IMR-90 (cell line): ENCODE measurements around the gene DGKQ. TPM values are rescaled to one million over a fixed set of nuclear protein-coding genes. Genes with fewer than 3 reads are reported as not detected.

Experiments used
- ATAC-seq: fragments of 200-7000 bp; cut with Tn5 transposase; 2 replicates; pipeline ENCODE4 v1.9.1; 2020; ENCODE audit warnings: low read depth, mild to moderate bottlenecking, moderate library complexity
- BruUV-seq: library from RNA; stranded (reverse); fragments of 400-500 nt; replicated peaks from 2 replicates; lab custom pipeline; 2021; lab: Mats Ljungman, UMichigan
- CTCF ChIA-PET: fragments of 300-600 bp; formaldehyde crosslinking; extraction: SDS; loops from one replicate; lab custom pipeline; 2021; ENCODE audit warnings: antibody characterized with exemption; lab: Yijun Ruan, JAX
- POLR2A ChIA-PET: fragments of 300-600 bp; sonication (Branson Sonifier 250); formaldehyde crosslinking; loops from one replicate; lab custom pipeline; 2022; ENCODE audit warnings: antibody characterized with exemption; ENCODE audit not compliant: unreplicated experiment; lab: Charles Lee
- DNase-seq: peaks from one replicate; pipeline ENCODE4 v3.0.0; 2013
- H2AFZ ChIP-seq: replicated peaks from 2 replicates; pipeline ENCODE3; 2013; ENCODE audit warnings: low read length, mild to moderate bottlenecking; ENCODE audit not compliant: poor library complexity
- H2AK5ac ChIP-seq: 2 replicates; pipeline ENCODE4 v1.6.1; 2013; ENCODE audit warnings: low read depth, low read length, inconsistent platforms
- H2AK9ac ChIP-seq: replicated peaks from 2 replicates; pipeline ENCODE3; 2013; ENCODE audit warnings: mild to moderate bottlenecking, low read depth, low read length, moderate library complexity; ENCODE audit not compliant: poor library complexity
- H2BK120ac ChIP-seq: 2 replicates; pipeline ENCODE4 v1.6.1; 2013; ENCODE audit warnings: low read depth, low read length, inconsistent platforms
- H2BK15ac ChIP-seq: 3 replicates; pipeline ENCODE4 v1.6.1; 2013; ENCODE audit warnings: low read depth, low read length, inconsistent platforms
- H2BK20ac ChIP-seq: 2 replicates; pipeline ENCODE4 v1.6.1; 2013; ENCODE audit warnings: low read depth, mild to moderate bottlenecking, inconsistent platforms, low read length, moderate library complexity
- H2BK5ac ChIP-seq: 2 replicates; pipeline ENCODE4 v1.6.1; 2013; ENCODE audit warnings: mild to moderate bottlenecking, low read depth, low read length, inconsistent platforms; ENCODE audit not compliant: poor library complexity, severe bottlenecking
- H3K14ac ChIP-seq: replicated peaks from 2 replicates; pipeline ENCODE4 v1.6.1; 2013; ENCODE audit warnings: low read depth, low read length, inconsistent platforms
- H3K18ac ChIP-seq: 2 replicates; pipeline ENCODE4 v1.6.1; 2013; ENCODE audit warnings: low read depth, low read length, control low read depth
- H3K23ac ChIP-seq: 2 replicates; pipeline ENCODE4 v1.6.1; 2013; ENCODE audit warnings: low read depth, low read length, inconsistent platforms
- H3K27ac ChIP-seq: 2 replicates; pipeline ENCODE4 v1.5.1; 2013; ENCODE audit warnings: mild to moderate bottlenecking, control low read depth, low read length; ENCODE audit not compliant: insufficient read depth
- H3K27me3 ChIP-seq: 2 replicates; pipeline ENCODE4 v1.6.1; 2013; ENCODE audit warnings: low read length; ENCODE audit not compliant: control insufficient read depth, insufficient read depth
- H3K36me3 ChIP-seq: 2 replicates; pipeline ENCODE4 v1.6.1; 2013; ENCODE audit warnings: low read length, mixed read lengths; ENCODE audit not compliant: control insufficient read depth, insufficient read depth
- H3K4ac ChIP-seq: 2 replicates; pipeline ENCODE4 v1.6.1; 2013; ENCODE audit warnings: low read depth, low read length, inconsistent platforms
- H3K4me1 ChIP-seq: 2 replicates; pipeline ENCODE4 v1.6.1; 2013; ENCODE audit warnings: low read length, mixed read lengths; ENCODE audit not compliant: control insufficient read depth, insufficient read depth
- H3K4me2 ChIP-seq: 2 replicates; pipeline ENCODE4 v1.6.1; 2013; ENCODE audit warnings: low read depth, mild to moderate bottlenecking, control low read depth, low read length, moderate library complexity
- H3K4me3 ChIP-seq: 2 replicates; pipeline ENCODE4 v1.5.1; 2013; ENCODE audit warnings: low read depth, mild to moderate bottlenecking, control low read depth, low read length, moderate library complexity; ENCODE audit not compliant: insufficient read depth
- H3K56ac ChIP-seq: 2 replicates; pipeline ENCODE4 v1.6.1; 2013; ENCODE audit warnings: low read length, inconsistent platforms; ENCODE audit not compliant: insufficient read depth; ENCODE audit errors: extremely low read depth
- H3K79me1 ChIP-seq, 2 experiments: 2 replicates each; pipeline ENCODE4 v1.6.1; 2013; ENCODE audit warnings: low read length in 2 of 2, inconsistent platforms in 1 of 2, low read depth in 1 of 2
- H3K9ac ChIP-seq: 2 replicates; pipeline ENCODE4 v1.6.1; 2013; ENCODE audit warnings: low read depth, low read length, control low read depth
- H3K9me1 ChIP-seq: 2 replicates; pipeline ENCODE4 v1.6.1; 2013; ENCODE audit warnings: low read length, inconsistent platforms; ENCODE audit not compliant: insufficient read depth
- H3K9me3 ChIP-seq: 2 replicates; pipeline ENCODE4 v1.6.1; 2013; ENCODE audit warnings: low read length; ENCODE audit not compliant: control insufficient read depth, insufficient read depth
- H4K20me1 ChIP-seq: 2 replicates; pipeline ENCODE4 v1.6.1; 2013; ENCODE audit warnings: low read length, inconsistent platforms; ENCODE audit not compliant: insufficient read depth
- H4K5ac ChIP-seq: 2 replicates; pipeline ENCODE4 v1.6.1; 2013; ENCODE audit warnings: mild to moderate bottlenecking, low read depth, low read length, control low read depth
- H4K8ac ChIP-seq, 2 experiments: 2 replicates each; pipeline ENCODE4 v1.6.1; 2013; ENCODE audit warnings: low read depth in 2 of 2, low read length in 2 of 2, control low read depth in 1 of 2, inconsistent platforms in 1 of 2
- H4K91ac ChIP-seq: 2 replicates; pipeline ENCODE4 v1.6.1; 2013; ENCODE audit warnings: low read depth, low read length, inconsistent platforms; ENCODE audit not compliant: insufficient read depth
- BHLHE40 ChIP-seq: fragments of 150-350 bp; IDR thresholded peaks from 2 replicates; pipeline ENCODE4 v1.6.1; 2016; ENCODE audit warnings: mild to moderate bottlenecking, low read depth, low read length
- CEBPB ChIP-seq: IDR thresholded peaks from 2 replicates; pipeline ENCODE4 v1.6.1; 2012; ENCODE audit warnings: low read depth, low read length, improper control_type of control experiment
- CHD1 ChIP-seq: IDR thresholded peaks from 2 replicates; pipeline ENCODE4 v1.6.1; 2012; ENCODE audit warnings: low read depth, low read length, improper control_type of control experiment
- FOS ChIP-seq: fragments of 150-350 bp; IDR thresholded peaks from 2 replicates; pipeline ENCODE4 v1.6.1; 2016; ENCODE audit warnings: low read depth, low read length
- MAZ ChIP-seq: IDR thresholded peaks from 2 replicates; pipeline ENCODE4 v1.6.1; 2012; ENCODE audit warnings: low read depth, mild to moderate bottlenecking, low read length, improper control_type of control experiment, moderate library complexity, borderline replicate concordance
- NFE2L2 ChIP-seq: fragments of 150-350 bp; IDR thresholded peaks from 2 replicates; pipeline ENCODE4 v1.6.1; 2016; ENCODE audit warnings: low read depth, mild to moderate bottlenecking, low read length
- POLR2A ChIP-seq: IDR thresholded peaks from 2 replicates; pipeline ENCODE4 v1.6.1; 2012; ENCODE audit warnings: mild to moderate bottlenecking, low read depth, low read length
- RAD21 ChIP-seq: IDR thresholded peaks from 2 replicates; pipeline ENCODE4 v1.6.1; 2012; ENCODE audit warnings: low read length, improper control_type of control experiment
- RCOR1 ChIP-seq: IDR thresholded peaks from 2 replicates; pipeline ENCODE4 v1.6.1; 2012; ENCODE audit warnings: mild to moderate bottlenecking, low read length, improper control_type of control experiment; ENCODE audit not compliant: insufficient replicate concordance
- RFX5 ChIP-seq: IDR thresholded peaks from 2 replicates; pipeline ENCODE4 v1.8.0; 2012; ENCODE audit warnings: low read depth, mild to moderate bottlenecking, low read length, moderate library complexity
- WGBS, 2 experiments: methylation state at CpG; one replicate each; pipeline versions ENCODE4 v1.1.5 to v1.1.7; 2013; ENCODE audit warnings: missing lambda C conversion rate in 2 of 2; ENCODE audit not compliant: insufficient read length in 1 of 2; ENCODE audit errors: extremely low coverage in 2 of 2; 5-methylcytosine and 5-hydroxymethylcytosine counted together
- dilution Hi-C: fragments of 300-500 bp; cut with HindIII; formaldehyde crosslinking; loops from one replicate; pipeline ENCODE4 v1.14.3; 2018; ENCODE audit warnings: low sequenced_read_pairs; ENCODE audit not compliant: unreplicated experiment
- in situ Hi-C: fragments of 300-500 bp; cut with MboI; formaldehyde crosslinking; loops from 3 replicates; pipeline ENCODE4 v1.14.3; 2019; ENCODE audit warnings: low sequenced_read_pairs, inconsistent platforms, mixed read lengths
- intact Hi-C: fragments of 100-400 bp; cut with micrococcal nuclease; formaldehyde crosslinking; loops from 2 replicates; pipeline ENCODE4 v1.10.0; 2022
- polyA plus RNA-seq, 3 experiments: library from polyadenylated mRNA; depleted of rRNA; stranded (reverse); fragments of >200 nt; gene quantifications; 2 replicates each; pipeline ENCODE4 v1.2.3, GENCODE V29; 2012; ENCODE audit warnings: low replicate concordance in 1 of 3
- total RNA-seq: library from RNA; depleted of rRNA; stranded (reverse); fragments of >200 nt; gene quantifications from 2 replicates; pipeline ENCODE4 v1.2.3, GENCODE V29; 2012
- TF ChIP-seq, protein P1 (sequence below): fragments of 150-350 bp; IDR thresholded peaks from 2 replicates; pipeline ENCODE4 v1.6.1; 2016; ENCODE audit warnings: low read depth, mild to moderate bottlenecking, low read length, moderate library complexity, borderline replicate concordance
- TF ChIP-seq, protein P2 (sequence below): fragments of 150-350 bp; IDR thresholded peaks from 2 replicates; pipeline ENCODE4 v1.6.1; 2017; ENCODE audit warnings: mild to moderate bottlenecking, antibody characterized with exemption, low read length, low read depth

DGKQ gene
- total and polyA plus RNA-seq, 2 of the 4 experiments (the other 2 are of a cell fraction) = 4.3 to 15.6 TPM

DNA sequence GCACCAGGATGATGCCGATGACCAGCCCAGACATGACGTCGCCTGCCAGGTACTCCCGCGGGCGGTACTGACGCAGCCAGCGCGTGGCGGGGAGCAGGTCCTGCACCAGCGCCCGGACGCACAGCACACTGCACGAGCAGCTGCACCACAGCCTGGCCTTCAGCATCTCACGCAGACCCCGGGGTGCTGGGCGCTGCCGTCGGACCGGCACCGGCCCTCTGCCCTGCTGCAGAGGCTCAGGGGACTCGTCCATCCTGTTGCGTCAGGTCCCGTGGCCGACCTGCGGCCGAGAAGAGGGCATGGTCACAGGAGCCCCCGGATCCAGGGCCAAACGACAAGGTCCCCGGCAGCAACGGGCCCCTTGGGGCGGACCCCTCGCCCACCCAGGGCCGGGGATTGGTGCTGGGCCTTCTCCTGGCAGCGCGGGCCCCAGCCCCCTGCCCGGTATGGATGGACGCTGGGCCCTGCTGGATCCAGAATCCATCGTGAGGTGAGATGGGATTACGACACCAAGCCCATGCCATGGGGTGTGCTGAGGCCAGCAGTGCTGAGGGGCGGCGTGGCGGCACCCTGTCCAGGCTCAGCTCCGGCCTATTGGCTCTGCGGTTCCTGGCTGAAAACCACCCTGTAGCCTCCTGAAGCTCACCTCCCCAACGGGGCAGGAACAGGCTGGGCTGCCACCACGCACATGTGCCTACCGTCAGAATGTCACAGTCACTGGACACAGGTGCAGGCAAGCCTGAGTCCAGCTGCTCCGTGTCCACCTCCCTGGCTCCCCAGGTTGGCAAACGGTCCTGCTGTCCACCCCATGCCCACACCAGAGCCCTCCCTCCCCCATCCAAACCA is 18.3 kb upstream of the DGKQ start (continued):
- no peak for TF ChIP-seq MAZ

DNA sequence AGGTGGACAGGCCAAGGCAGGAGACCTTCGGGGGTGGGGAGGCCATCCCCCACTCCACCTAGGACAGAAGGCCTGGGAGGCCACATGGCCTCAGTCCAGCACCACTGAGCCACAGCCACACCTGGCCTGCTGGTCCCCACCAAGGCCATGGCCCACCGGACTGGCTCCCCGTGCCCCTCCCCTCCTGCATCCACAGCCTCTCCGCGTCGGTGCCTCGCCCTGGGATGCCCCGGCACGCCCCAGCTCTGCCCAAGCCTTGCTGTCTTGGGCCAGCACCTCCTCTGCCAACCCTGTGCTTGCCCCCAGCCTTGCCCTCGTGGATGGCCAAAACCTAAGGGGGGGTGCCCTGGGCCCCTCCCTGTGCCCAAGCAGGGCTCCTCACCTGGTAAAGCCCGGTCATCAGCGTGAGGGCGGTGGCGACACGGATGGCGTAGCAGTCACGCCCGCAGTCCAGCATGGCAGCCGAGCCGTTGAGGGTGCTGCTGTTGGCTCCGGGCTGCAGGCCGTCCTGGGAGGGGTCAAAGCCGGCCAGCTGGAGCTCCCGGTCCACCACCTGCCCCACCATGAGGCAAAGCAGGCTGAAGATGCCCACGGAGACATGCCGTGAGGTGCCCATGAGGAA is 17.5 kb upstream of the DGKQ start:
- peaks cover 2% of the 10 kb centered on the region for H4K20me1 ChIP-seq
- no peak overlapping the region for H2BK120ac ChIP-seq
- no TSS peak for BruUV-seq
- TF ChIP-seq, protein P1, sequence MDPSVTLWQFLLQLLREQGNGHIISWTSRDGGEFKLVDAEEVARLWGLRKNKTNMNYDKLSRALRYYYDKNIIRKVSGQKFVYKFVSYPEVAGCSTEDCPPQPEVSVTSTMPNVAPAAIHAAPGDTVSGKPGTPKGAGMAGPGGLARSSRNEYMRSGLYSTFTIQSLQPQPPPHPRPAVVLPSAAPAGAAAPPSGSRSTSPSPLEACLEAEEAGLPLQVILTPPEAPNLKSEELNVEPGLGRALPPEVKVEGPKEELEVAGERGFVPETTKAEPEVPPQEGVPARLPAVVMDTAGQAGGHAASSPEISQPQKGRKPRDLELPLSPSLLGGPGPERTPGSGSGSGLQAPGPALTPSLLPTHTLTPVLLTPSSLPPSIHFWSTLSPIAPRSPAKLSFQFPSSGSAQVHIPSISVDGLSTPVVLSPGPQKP = no peak
- TF ChIP-seq MAZ (no peak), CHD1 (no peak), BHLHE40 (no peak), POLR2A (no peak), FOS (no peak), RCOR1 (no peak), CEBPB (no peak), RAD21 (no peak), NFE2L2 (no peak), RFX5 (no peak)
- TF ChIP-seq, protein P2, sequence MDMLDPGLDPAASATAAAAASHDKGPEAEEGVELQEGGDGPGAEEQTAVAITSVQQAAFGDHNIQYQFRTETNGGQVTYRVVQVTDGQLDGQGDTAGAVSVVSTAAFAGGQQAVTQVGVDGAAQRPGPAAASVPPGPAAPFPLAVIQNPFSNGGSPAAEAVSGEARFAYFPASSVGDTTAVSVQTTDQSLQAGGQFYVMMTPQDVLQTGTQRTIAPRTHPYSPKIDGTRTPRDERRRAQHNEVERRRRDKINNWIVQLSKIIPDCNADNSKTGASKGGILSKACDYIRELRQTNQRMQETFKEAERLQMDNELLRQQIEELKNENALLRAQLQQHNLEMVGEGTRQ = no peak
- intact Hi-C loops (no loop called here), dilution Hi-C loops (no loop called here), in situ Hi-C loops (no loop called here)
- H3K79me1 ChIP-seq = peaks cover 4 to 26% of the 10 kb centered on the region in 2 experiments; a peak in 1 of 4 replicates
- no peak overlapping the region for H3K4ac ChIP-seq
- H3K14ac ChIP-seq = no peak overlapping the region
- no peak overlapping the region for H3K4me2 ChIP-seq
- H2AK9ac ChIP-seq = no peak overlapping the region
- ChIA-PET CTCF (no interaction called here), POLR2A (no interaction called here)
- no peak overlapping the region for H3K18ac ChIP-seq
- H4K8ac ChIP-seq = no peak overlapping the region
- H2BK5ac ChIP-seq = no peak overlapping the region
- H2BK20ac ChIP-seq = no peak overlapping the region
- no peak overlapping the region for H3K23ac ChIP-seq
- no peak overlapping the region for H3K9ac ChIP-seq
- H3K9me3 ChIP-seq = no peaks in the 10 kb centered on the region
- no peak overlapping the region for H2AFZ ChIP-seq
- no peak overlapping the region for H2BK15ac ChIP-seq
- WGBS, 2 experiments = 79% methylated on average over 5 of the region's 26 CpGs; no CpG with 5 or more reads in 1 of the 2 experiments
- peaks cover 9% of the 10 kb centered on the region; the same call in 1 of the 2 replicates for H3K36me3 ChIP-seq
- no peak overlapping the region for H4K5ac ChIP-seq
- no peak overlapping the region for H2AK5ac ChIP-seq
- H3K4me1 ChIP-seq = peaks cover 7% of the 10 kb centered on the region; the same call in 1 of the 2 replicates
- H3K27ac ChIP-seq = no peak overlapping the region
- no peak overlapping the region for H4K91ac ChIP-seq
- no peak for DNase-seq
- H3K56ac ChIP-seq = no peak overlapping the region
- ATAC-seq = no peak
- no peaks in the 10 kb centered on the region for H3K9me1 ChIP-seq
- no peaks in the 10 kb centered on the region for H3K27me3 ChIP-seq
- H3K4me3 ChIP-seq = no peak overlapping the region
